ENCODE results near the gene SPANXN3.
"Not testable (repeated sequence)": the region's sequence is repeated elsewhere in the genome, so short reads cannot be mapped to it uniquely, and the experiment has no call there.

GRCh38 chrX:143517375-143517774 is at the start of gene SPANXN3:
- TF ChIP-seq EZH2phosphoT487 (IDR thresholded peaks at IDR 0.05; ENCODE audit: borderline replicate concordance, low read length); EZH2 (IDR thresholded peaks at IDR 0.05; ENCODE audit: low read length, unreplicated experiment): not testable (repeated sequence)
- TF ChIP-seq, protein P1, sequence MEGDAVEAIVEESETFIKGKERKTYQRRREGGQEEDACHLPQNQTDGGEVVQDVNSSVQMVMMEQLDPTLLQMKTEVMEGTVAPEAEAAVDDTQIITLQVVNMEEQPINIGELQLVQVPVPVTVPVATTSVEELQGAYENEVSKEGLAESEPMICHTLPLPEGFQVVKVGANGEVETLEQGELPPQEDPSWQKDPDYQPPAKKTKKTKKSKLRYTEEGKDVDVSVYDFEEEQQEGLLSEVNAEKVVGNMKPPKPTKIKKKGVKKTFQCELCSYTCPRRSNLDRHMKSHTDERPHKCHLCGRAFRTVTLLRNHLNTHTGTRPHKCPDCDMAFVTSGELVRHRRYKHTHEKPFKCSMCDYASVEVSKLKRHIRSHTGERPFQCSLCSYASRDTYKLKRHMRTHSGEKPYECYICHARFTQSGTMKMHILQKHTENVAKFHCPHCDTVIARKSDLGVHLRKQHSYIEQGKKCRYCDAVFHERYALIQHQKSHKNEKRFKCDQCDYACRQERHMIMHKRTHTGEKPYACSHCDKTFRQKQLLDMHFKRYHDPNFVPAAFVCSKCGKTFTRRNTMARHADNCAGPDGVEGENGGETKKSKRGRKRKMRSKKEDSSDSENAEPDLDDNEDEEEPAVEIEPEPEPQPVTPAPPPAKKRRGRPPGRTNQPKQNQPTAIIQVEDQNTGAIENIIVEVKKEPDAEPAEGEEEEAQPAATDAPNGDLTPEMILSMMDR (conservative IDR thresholded peaks at IDR 0.05; ENCODE audit: low read depth, low read length) = not testable (repeated sequence)
